ENCODE data around the gene SLC25A39. TPM values are rescaled to one million over a fixed set of nuclear protein-coding genes. Genes with fewer than 3 reads are reported as not detected.

SLC25A39 gene
- total and polyA plus RNA-seq, 9 of the 15 experiments (the other 6 are each of a cell fraction or from before 2014, with no cell fraction given), result 4.8 to 267 (median 140) TPM

- no peaks in the 10 kb centered on the region for H3K27me3 ChIP-seq (ENCODE audit: control insufficient read depth in 2 of 2, insufficient read depth in 2 of 2, low read length in 2 of 2)
These were observed 51.7 kb downstream of the SLC25A39 start for GRCh38 chr17:44272954-44273353.

More at GRCh38 chr17:44272954-44273353, 51.7 kb downstream of the SLC25A39 start:
- Histone ChIP-seq H3K79me2 (ENCODE audit: control insufficient read depth, insufficient read depth, low read length) (no peaks in the 10 kb centered on the region), H3K27ac (ENCODE audit: extremely low read depth, low read depth, low read length) (no peak overlapping the region), H3K4me2 (ENCODE audit: insufficient read depth, low read length) (no peak overlapping the region), H3K9ac (ENCODE audit: insufficient read depth in 1 of 2, low read depth in 2 of 2, low read length in 2 of 2) (peak overlapping the region in 1 of 2 experiments; percentile 10; a peak in 1 of 4 replicates), H4K20me1 (replicated peaks; ENCODE audit: control insufficient read depth, insufficient read depth, low read length) (no peaks in the 10 kb centered on the region), H3K9me3 (replicated peaks; ENCODE audit: control insufficient read depth, insufficient read depth, low read depth, low read length) (no peaks in the 10 kb centered on the region), H3K4me3 (no peak overlapping the region), H3K9me1 (ENCODE audit: control insufficient read depth, insufficient read depth, low read length) (no peaks in the 10 kb centered on the region), H3K36me3 (ENCODE audit: control insufficient read depth, insufficient read depth, low read length) (no peaks in the 10 kb centered on the region), H2AFZ (ENCODE audit: low read depth, low read length) (no peak overlapping the region), H3K4me1 (replicated peaks in 1 of 2; ENCODE audit: control insufficient read depth in 2 of 2, insufficient read depth in 2 of 2, low read length in 2 of 2) (peaks cover 29 to 42% of the 10 kb centered on the region in 2 experiments)
- intact Hi-C loops (cut with micrococcal nuclease) (no loop called here), in situ Hi-C loops (cut with MboI) (no loop called here)
- WGBS (ENCODE audit: insufficient coverage, low coverage, missing lambda C conversion rate), result 75% methylated on average over 4 of the region's 6 CpGs
- TF ChIP-seq ZNF583 (CRISPR knock-in tag; IDR thresholded peaks at IDR 0.05) (no peak), ZBTB33 (CRISPR knock-in tag; IDR thresholded peaks at IDR 0.05) (no peak), PRPF4 (IDR thresholded peaks at IDR 0.05; ENCODE audit: insufficient read depth, low read depth, low read length, poor library complexity, severe bottlenecking) (no peak), ZNF280B (CRISPR knock-in tag; IDR thresholded peaks at IDR 0.05) (no peak), STAT5A (IDR thresholded peaks at IDR 0.05; ENCODE audit: borderline replicate concordance, low read length) (no peak), MEF2A (IDR thresholded peaks at IDR 0.05; ENCODE audit: control insufficient read depth, low read depth, low read length) (no peak), TBL1XR1 (IDR thresholded peaks at IDR 0.05; ENCODE audit: low read length in 2 of 2) (no peak), ZKSCAN3 (CRISPR knock-in tag; IDR thresholded peaks at IDR 0.05) (no peak)
- BruUV-seq (replicated peaks), result no TSS peak
- ATAC-seq (no peak), FAIRE-seq (no peak), DNase-seq (ENCODE audit: extremely low read depth in 1 of 4, low spot score in 3 of 4) (no peak)
- POLR2A ChIA-PET, result interaction anchor here (0.7 to 1.2 kb wide), 3 partner anchors 9 to 107 kb away, joined by 3 read pairs; no protein-coding TSS in a partner anchor
- CTCF ChIA-PET (ENCODE audit: low intra/inter-chr PET ratio), result no interaction called here
